Stimulated activated naive B cell treated with anti-CD40 and anti-IgM and Interleukin-4, amounts not matched to agents 10 μg/mL and 1 μg/mL and 100 μg/mL, for 72 hours (primary cell): ENCODE measurements around the gene SLC17A9.
"Not testable (repeated sequence)": the region's sequence is repeated elsewhere in the genome, so short reads cannot be mapped to it uniquely, and the experiment has no call there.

Source experiments
- ATAC-seq, 2 donors: fragments of 150-1000 bp; cut with Tn5 transposase; replicated peaks; 2 replicates each; pipeline ENCODE4 v1.10.0; 2021; ENCODE audit warnings: moderate library complexity in 1 of 2
- DNase-seq: peaks from one replicate; pipeline ENCODE4 v3.0.0; 2021
- H3K27ac Mint-ChIP-seq: one replicate; pipeline ENCODE4 v1.8.0; 2022; ENCODE audit warnings: mild to moderate bottlenecking, mixed read lengths
- H3K27me3 Mint-ChIP-seq, 2 donors: one replicate each; pipeline ENCODE4 v1.8.0; 2022; ENCODE audit warnings: mixed read lengths in 2 of 2
- H3K36me3 Mint-ChIP-seq, 2 donors: one replicate each; pipeline ENCODE4 v1.8.0; 2022; ENCODE audit warnings: mixed read lengths in 2 of 2, mild to moderate bottlenecking in 1 of 2
- H3K4me1 Mint-ChIP-seq, 2 donors: one replicate each; pipeline ENCODE4 v1.8.0; 2022; ENCODE audit warnings: mixed read lengths in 2 of 2, mild to moderate bottlenecking in 1 of 2
- H3K4me3 Mint-ChIP-seq, 2 donors: one replicate each; pipeline ENCODE4 v1.8.0; 2022; ENCODE audit warnings: mild to moderate bottlenecking in 2 of 2, mixed read lengths in 2 of 2, moderate library complexity in 1 of 2
- H3K9me3 Mint-ChIP-seq, 2 donors: one replicate each; pipeline ENCODE4 v1.8.0; 2022; ENCODE audit warnings: mixed read lengths in 2 of 2, mild to moderate bottlenecking in 1 of 2

The SLC17A9 gene

GRCh38 chr20:62952968-62953838 is 694 bp downstream of the SLC17A9 start:
- Mint-ChIP-seq H3K36me3 (peaks cover 37 to 56% of the 10 kb centered on the region in 2 donors), H3K4me1 (peaks cover 23 to 65% of the 10 kb centered on the region in 2 donors), H3K27ac (peak overlapping the region; percentile 97), H3K9me3 (peaks cover 0 to 3% of the 10 kb centered on the region in 2 donors), H3K4me3 (peak overlapping the region; percentile 82 to 85), H3K27me3 (no peaks in the 10 kb centered on the region)
- no peak for DNase-seq
- peak; percentile 4 to 12 for ATAC-seq

- DNase-seq (peak; percentile 90), ATAC-seq (peak; percentile 86 to 90)
- H3K4me1 Mint-ChIP-seq: peaks cover 23 to 69% of the 10 kb centered on the region in 2 donors
- H3K4me3 Mint-ChIP-seq: peak overlapping the region; percentile 82 to 85
- H3K27ac Mint-ChIP-seq: peak overlapping the region; percentile 97
- H3K36me3 Mint-ChIP-seq: peaks cover 34 to 50% of the 10 kb centered on the region in 2 donors
- no peaks in the 10 kb centered on the region for H3K27me3 Mint-ChIP-seq
- peaks cover 0 to 1% of the 10 kb centered on the region in 2 donors for H3K9me3 Mint-ChIP-seq
Measured at GRCh38 chr20:62953839-62954703, 1.6 kb downstream of the SLC17A9 start.

GRCh38 chr20:62955519-62956386 is 3.2 kb downstream of the SLC17A9 start:
- no peaks in the 10 kb centered on the region for H3K27me3 Mint-ChIP-seq
- H3K36me3 Mint-ChIP-seq: peaks cover 36 to 44% of the 10 kb centered on the region in 2 donors
- no peak for DNase-seq
- H3K4me1 Mint-ChIP-seq: peaks cover 20 to 76% of the 10 kb centered on the region in 2 donors
- peak overlapping the region; percentile 82 to 85 for H3K4me3 Mint-ChIP-seq
- H3K27ac Mint-ChIP-seq: no peak overlapping the region
- ATAC-seq: no peak
- no peaks in the 10 kb centered on the region for H3K9me3 Mint-ChIP-seq

- peak overlapping the region; percentile 5 for H3K27ac Mint-ChIP-seq
- no peaks in the 10 kb centered on the region for H3K9me3 Mint-ChIP-seq
- peaks cover 15 to 72% of the 10 kb centered on the region in 2 donors for H3K4me1 Mint-ChIP-seq
- no peak overlapping the region for H3K4me3 Mint-ChIP-seq
- H3K27me3 Mint-ChIP-seq: no peaks in the 10 kb centered on the region
- DNase-seq (no peak), ATAC-seq (no peak)
- peaks cover 36 to 40% of the 10 kb centered on the region in 2 donors for H3K36me3 Mint-ChIP-seq
Measured at GRCh38 chr20:62956387-62957135, 4.1 kb downstream of the SLC17A9 start.

GRCh38 chr20:62957136-62958117 is 4.9 kb downstream of the SLC17A9 start:
- H3K27ac Mint-ChIP-seq: no peak overlapping the region
- peak overlapping the region in 1 of 2 donors; percentile 17 for H3K4me3 Mint-ChIP-seq
- ATAC-seq (no peak), DNase-seq (no peak)
- peaks cover 36 to 37% of the 10 kb centered on the region in 2 donors for H3K36me3 Mint-ChIP-seq
- H3K27me3 Mint-ChIP-seq: no peaks in the 10 kb centered on the region
- peaks cover 11 to 63% of the 10 kb centered on the region in 2 donors for H3K4me1 Mint-ChIP-seq
- no peaks in the 10 kb centered on the region for H3K9me3 Mint-ChIP-seq

- Mint-ChIP-seq H3K27ac (no peak overlapping the region), H3K4me3 (peak overlapping the region in 1 of 2 donors; percentile 28)
Measured at GRCh38 chr20:62958388-62959100, 6.0 kb downstream of the SLC17A9 start.

GRCh38 chr20:62959101-62959971 is 6.8 kb downstream of the SLC17A9 start:
- H3K9me3 Mint-ChIP-seq: no peaks in the 10 kb centered on the region
- H3K27ac Mint-ChIP-seq: no peak overlapping the region
- H3K27me3 Mint-ChIP-seq: no peaks in the 10 kb centered on the region
- ATAC-seq (no peak), DNase-seq (no peak)
- peak overlapping the region in 1 of 2 donors; percentile 28 for H3K4me3 Mint-ChIP-seq
- H3K4me1 Mint-ChIP-seq: peaks cover 9 to 52% of the 10 kb centered on the region in 2 donors
- peaks cover 42 to 49% of the 10 kb centered on the region in 2 donors for H3K36me3 Mint-ChIP-seq

More at GRCh38 chr20:62958388-62959100, 6.0 kb downstream of the SLC17A9 start:
- ATAC-seq (no peak), DNase-seq (no peak)
- Mint-ChIP-seq H3K27me3 (no peaks in the 10 kb centered on the region), H3K36me3 (peaks cover 40 to 43% of the 10 kb centered on the region in 2 donors), H3K9me3 (no peaks in the 10 kb centered on the region), H3K4me1 (peaks cover 11 to 58% of the 10 kb centered on the region in 2 donors)

GRCh38 chr20:62959998-62960436 is 7.5 kb downstream of the SLC17A9 start:
- no peak overlapping the region for H3K4me3 Mint-ChIP-seq
- H3K9me3 Mint-ChIP-seq: no peaks in the 10 kb centered on the region
- H3K27ac Mint-ChIP-seq: no peak overlapping the region
- ATAC-seq (no peak), DNase-seq (no peak)
- H3K36me3 Mint-ChIP-seq: peaks cover 44 to 52% of the 10 kb centered on the region in 2 donors
- peaks cover 4 to 45% of the 10 kb centered on the region in 2 donors for H3K4me1 Mint-ChIP-seq
- no peaks in the 10 kb centered on the region for H3K27me3 Mint-ChIP-seq

- not testable (repeated sequence) for H3K4me3 Mint-ChIP-seq, H3K27ac Mint-ChIP-seq, ATAC-seq, H3K27me3 Mint-ChIP-seq, DNase-seq, H3K9me3 Mint-ChIP-seq
- H3K36me3 Mint-ChIP-seq: peaks cover 49 to 55% of the 10 kb centered on the region in 2 donors
- H3K4me1 Mint-ChIP-seq: peaks cover 4 to 44% of the 10 kb centered on the region in 2 donors
Measured at GRCh38 chr20:62960446-62961309, 8.2 kb downstream of the SLC17A9 start.

GRCh38 chr20:62961310-62961783 is 8.8 kb downstream of the SLC17A9 start:
- no peaks in the 10 kb centered on the region for H3K9me3 Mint-ChIP-seq
- no peak overlapping the region for H3K4me3 Mint-ChIP-seq
- H3K27ac Mint-ChIP-seq: peak overlapping the region; percentile 14
- H3K4me1 Mint-ChIP-seq: peaks cover 2 to 37% of the 10 kb centered on the region in 2 donors
- H3K27me3 Mint-ChIP-seq: no peaks in the 10 kb centered on the region
- peaks cover 46 to 51% of the 10 kb centered on the region in 2 donors for H3K36me3 Mint-ChIP-seq
- DNase-seq: no peak
- no peak for ATAC-seq
